Common myeloid progenitor, CD34-positive (primary cell): ENCODE measurements around the gene PTPRQ.

ENCODE experiments used
- CTCF ChIA-PET: fragments of 350-600 bp; sonication (Branson Sonifier 250); formaldehyde crosslinking; loops from one replicate; lab custom pipeline; 2021; ENCODE audit warnings: antibody characterized with exemption; lab: Charles Lee
- POLR2A ChIA-PET: fragments of 350-600 bp; sonication (Branson Sonifier 250); formaldehyde crosslinking; loops from one replicate; lab custom pipeline; 2021; ENCODE audit warnings: antibody characterized with exemption; lab: Charles Lee
- DNase-seq, 3 donors: peaks; one replicate each; pipeline versions ENCODE4 v3.0.0 to v3.0.0-alpha.2; 2013
- H3K27ac ChIP-seq, 2 experiments: 1 replicate in 1 of 2; 2 replicates in 1 of 2; pipeline ENCODE4 v1.7.0; 2013; ENCODE audit warnings: inconsistent platforms in 2 of 2, low read length in 2 of 2, mild to moderate bottlenecking in 2 of 2, low read depth in 1 of 2, moderate library complexity in 1 of 2; ENCODE audit not compliant: severe bottlenecking in 2 of 2, insufficient read depth in 1 of 2, poor library complexity in 1 of 2
- H3K27me3 ChIP-seq, 5 experiments: replicated peaks in 2 of 5; 1 replicate in 3 of 5; 2 replicates in 2 of 5; pipeline versions ENCODE4 v1.6.1 to v1.7.0; 2013; ENCODE audit warnings: low read length in 4 of 5, mild to moderate bottlenecking in 2 of 5, moderate library complexity in 2 of 5, inconsistent platforms in 1 of 5; ENCODE audit not compliant: insufficient read depth in 5 of 5, control insufficient read depth in 4 of 5
- H3K36me3 ChIP-seq, 4 experiments: 1 replicate in 2 of 4; 2 replicates in 2 of 4; pipeline versions ENCODE4 v1.6.1 to v1.7.0; 2013; ENCODE audit warnings: low read length in 3 of 4, control low read depth in 1 of 4, mild to moderate bottlenecking in 1 of 4; ENCODE audit not compliant: control insufficient read depth in 4 of 4, insufficient read depth in 4 of 4
- H3K4me1 ChIP-seq, 4 experiments: 1 replicate in 3 of 4; 2 replicates in 1 of 4; pipeline versions ENCODE4 v1.6.1 to v1.7.1; 2013; ENCODE audit warnings: low read length in 3 of 4, mild to moderate bottlenecking in 3 of 4, control low read depth in 1 of 4, inconsistent platforms in 1 of 4, moderate library complexity in 1 of 4; ENCODE audit not compliant: control insufficient read depth in 4 of 4, insufficient read depth in 4 of 4; ENCODE audit errors: control extremely low read depth in 1 of 4
- H3K4me3 ChIP-seq, 7 experiments: 1 replicate in 4 of 7; 2 replicates in 3 of 7; pipeline versions ENCODE4 v1.5.1 to v1.7.0; 2013; ENCODE audit warnings: mild to moderate bottlenecking in 7 of 7, low read length in 6 of 7, moderate library complexity in 6 of 7, inconsistent platforms in 2 of 7, low read depth in 2 of 7, control low read depth in 1 of 7; ENCODE audit not compliant: insufficient read depth in 4 of 7, control insufficient read depth in 1 of 7; ENCODE audit errors: extremely low read depth in 1 of 7
- H3K9me3 ChIP-seq, 5 experiments: 1 replicate in 4 of 5; 2 replicates in 1 of 5; pipeline versions ENCODE4 v1.6.1 to v1.7.1; 2013; ENCODE audit warnings: low read length in 4 of 5, mild to moderate bottlenecking in 2 of 5, inconsistent platforms in 1 of 5, low read depth in 1 of 5, moderate library complexity in 1 of 5; ENCODE audit not compliant: control insufficient read depth in 4 of 5, insufficient read depth in 2 of 5; ENCODE audit errors: control extremely low read depth in 1 of 5
- WGBS: methylation state at CpG from one replicate; pipeline ENCODE4 v1.1.5; 2013; ENCODE audit not compliant: insufficient coverage; 5-methylcytosine and 5-hydroxymethylcytosine counted together

The PTPRQ gene

DNA sequence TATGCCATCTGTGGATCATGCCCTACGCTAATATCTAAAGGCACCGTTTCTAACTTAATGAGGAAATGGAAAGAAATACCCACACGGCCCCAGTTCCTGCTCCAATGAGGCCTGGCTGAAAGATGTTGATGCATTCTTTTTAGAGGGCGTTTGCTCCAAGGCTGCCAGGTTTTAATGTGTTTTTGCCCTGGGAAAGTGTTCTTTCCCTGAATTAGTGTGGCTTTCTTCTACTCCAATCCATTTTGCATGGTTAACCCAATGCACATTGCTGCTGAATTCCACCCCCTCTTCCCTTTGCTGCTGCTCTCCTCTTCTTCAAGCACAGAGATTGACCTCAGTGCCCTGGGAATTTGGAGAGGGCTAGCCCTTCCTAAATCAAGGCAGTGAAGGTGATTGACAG lies 273.8 kb downstream of the PTPRQ start:
- no peak for DNase-seq
- peaks cover 0 to 4% (median 2%) of the 10 kb centered on the region in 5 experiments for H3K9me3 ChIP-seq
- WGBS, result 74% methylated on average over 4 of the region's 4 CpGs
- H3K36me3 ChIP-seq, result no peaks in the 10 kb centered on the region
- H3K27ac ChIP-seq, result no peak overlapping the region
- CTCF ChIA-PET, result no interaction called here
- POLR2A ChIA-PET, result no interaction called here
- H3K4me3 ChIP-seq, result no peak overlapping the region
- H3K27me3 ChIP-seq, result peaks cover 21 to 67% (median 56%) of the 10 kb centered on the region in 5 experiments
- H3K4me1 ChIP-seq, result peaks cover 0 to 3% (median 0%) of the 10 kb centered on the region in 4 experiments

- POLR2A ChIA-PET, result no interaction called here
- no peaks in the 10 kb centered on the region for H3K36me3 ChIP-seq
- peaks cover 12 to 41% (median 38%) of the 10 kb centered on the region in 5 experiments for H3K27me3 ChIP-seq
- no peaks in the 10 kb centered on the region for H3K4me1 ChIP-seq
- H3K4me3 ChIP-seq, result no peak overlapping the region
- no peak for DNase-seq
- H3K9me3 ChIP-seq, result peaks cover 0 to 4% (median 2%) of the 10 kb centered on the region in 5 experiments
- CTCF ChIA-PET, result no interaction called here
- WGBS, result no CpG with 5 or more reads among the region's 1 CpG
- H3K27ac ChIP-seq, result no peak overlapping the region
Measured at GRCh38 chr12:80720516-80720915, 276.5 kb downstream of the PTPRQ start.

GRCh38 chr12:80721326-80721725 lies 277.3 kb downstream of the PTPRQ start:
- no peaks in the 10 kb centered on the region for H3K36me3 ChIP-seq
- no peaks in the 10 kb centered on the region for H3K4me1 ChIP-seq
- ChIA-PET CTCF (no interaction called here), POLR2A (no interaction called here)
- H3K27ac ChIP-seq, result no peak overlapping the region
- 54% methylated on average over 3 of the region's 3 CpGs for WGBS
- H3K4me3 ChIP-seq, result no peak overlapping the region
- peaks cover 12 to 33% (median 30%) of the 10 kb centered on the region in 5 experiments for H3K27me3 ChIP-seq
- H3K9me3 ChIP-seq, result peaks cover 0 to 4% (median 2%) of the 10 kb centered on the region in 5 experiments
- DNase-seq, result no peak
